AG09319 (cell line): Measurements from ENCODE around the gene MARCHF10.

ENCODE experiments used
- DNase-seq: peaks from one replicate; pipeline ENCODE4 v3.0.0-alpha.2; 2010; ENCODE audit warnings: low read depth; ENCODE audit errors: extremely low read depth
- TF ChIP-seq, protein P1 (sequence below): IDR thresholded peaks from 2 replicates; pipeline ENCODE4 v1.5.1; 2011; ENCODE audit warnings: low read depth, mild to moderate bottlenecking, inconsistent platforms, low read length, moderate library complexity

The MARCHF10 gene

DNA sequence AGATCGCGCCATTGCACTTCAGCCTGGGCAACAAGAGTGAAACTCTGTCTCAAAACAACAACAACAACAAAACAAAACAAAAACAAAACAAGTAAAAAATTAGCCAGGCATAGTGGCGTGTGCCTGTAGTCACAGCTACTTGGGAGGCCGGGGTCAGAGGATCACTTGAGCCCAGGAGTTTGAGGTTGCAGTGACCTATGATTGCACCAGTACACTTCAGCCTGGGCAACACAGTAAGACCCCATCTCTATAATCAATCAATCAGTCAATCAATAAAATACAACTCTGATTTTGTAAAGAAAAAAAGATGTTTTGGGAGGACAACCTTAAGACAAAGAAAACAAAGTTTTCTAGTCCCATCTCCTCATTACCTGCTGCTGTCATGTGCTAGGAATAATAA is 51.9 kb downstream of the MARCHF10 start:
- TF ChIP-seq, protein P1, sequence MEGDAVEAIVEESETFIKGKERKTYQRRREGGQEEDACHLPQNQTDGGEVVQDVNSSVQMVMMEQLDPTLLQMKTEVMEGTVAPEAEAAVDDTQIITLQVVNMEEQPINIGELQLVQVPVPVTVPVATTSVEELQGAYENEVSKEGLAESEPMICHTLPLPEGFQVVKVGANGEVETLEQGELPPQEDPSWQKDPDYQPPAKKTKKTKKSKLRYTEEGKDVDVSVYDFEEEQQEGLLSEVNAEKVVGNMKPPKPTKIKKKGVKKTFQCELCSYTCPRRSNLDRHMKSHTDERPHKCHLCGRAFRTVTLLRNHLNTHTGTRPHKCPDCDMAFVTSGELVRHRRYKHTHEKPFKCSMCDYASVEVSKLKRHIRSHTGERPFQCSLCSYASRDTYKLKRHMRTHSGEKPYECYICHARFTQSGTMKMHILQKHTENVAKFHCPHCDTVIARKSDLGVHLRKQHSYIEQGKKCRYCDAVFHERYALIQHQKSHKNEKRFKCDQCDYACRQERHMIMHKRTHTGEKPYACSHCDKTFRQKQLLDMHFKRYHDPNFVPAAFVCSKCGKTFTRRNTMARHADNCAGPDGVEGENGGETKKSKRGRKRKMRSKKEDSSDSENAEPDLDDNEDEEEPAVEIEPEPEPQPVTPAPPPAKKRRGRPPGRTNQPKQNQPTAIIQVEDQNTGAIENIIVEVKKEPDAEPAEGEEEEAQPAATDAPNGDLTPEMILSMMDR = no peak
- no peak for DNase-seq

DNA sequence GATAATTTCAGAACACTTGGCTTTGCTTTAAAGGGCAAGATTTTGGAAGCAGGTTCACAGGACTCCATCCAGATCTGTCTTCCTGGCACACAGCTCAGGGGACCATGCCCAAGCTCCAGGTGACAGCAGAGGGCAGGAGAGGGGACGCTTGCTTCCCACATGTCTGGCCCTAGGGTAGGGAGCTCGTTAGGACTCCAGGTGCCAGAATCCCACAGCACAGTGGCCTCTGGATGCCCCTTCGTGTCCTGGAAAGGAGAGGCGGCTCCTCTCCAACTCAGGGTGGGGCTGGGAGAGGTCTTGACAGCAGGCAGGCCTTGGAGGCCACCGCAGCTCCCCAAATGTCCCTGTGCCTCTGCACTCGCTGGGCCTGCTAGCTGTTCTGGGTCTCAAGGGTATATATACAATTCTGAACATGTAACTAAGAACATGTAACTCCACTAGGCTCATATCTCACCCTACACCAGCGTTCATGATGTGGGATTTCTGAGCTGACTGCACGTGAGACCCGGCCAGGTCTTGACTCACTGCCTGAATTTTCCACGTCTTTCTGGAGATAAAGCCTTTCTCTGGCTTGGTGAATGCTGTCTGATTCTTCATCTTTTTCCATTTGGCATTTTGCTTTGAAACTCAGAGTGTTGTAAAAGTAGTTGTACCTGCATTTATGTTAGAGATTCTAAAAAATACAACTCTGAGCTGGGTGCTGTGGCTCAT is 52.8 kb downstream of the MARCHF10 start:
- TF ChIP-seq, protein P1 = no peak
- no peak for DNase-seq

DNA sequence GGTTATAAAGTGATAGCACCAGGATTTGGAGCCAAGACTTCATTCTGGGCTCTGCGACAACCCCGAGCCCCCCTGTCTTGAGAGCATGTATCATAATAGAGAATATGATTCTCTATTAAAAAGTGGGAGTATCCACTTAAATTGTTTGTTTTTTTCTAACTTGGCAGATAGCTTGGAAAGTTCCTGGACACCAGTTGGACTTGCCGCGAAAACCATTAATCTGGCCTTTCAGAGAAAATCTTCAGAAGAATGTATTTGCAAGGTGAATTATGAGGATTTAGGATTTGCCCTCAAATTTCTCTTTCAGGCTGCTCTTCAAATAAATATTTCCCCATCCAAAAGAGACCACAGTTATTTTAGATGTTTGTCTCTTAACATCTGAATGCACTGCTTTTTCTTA is 53.5 kb downstream of the MARCHF10 start:
- no peak for DNase-seq
- TF ChIP-seq, protein P1 = no peak

DNA sequence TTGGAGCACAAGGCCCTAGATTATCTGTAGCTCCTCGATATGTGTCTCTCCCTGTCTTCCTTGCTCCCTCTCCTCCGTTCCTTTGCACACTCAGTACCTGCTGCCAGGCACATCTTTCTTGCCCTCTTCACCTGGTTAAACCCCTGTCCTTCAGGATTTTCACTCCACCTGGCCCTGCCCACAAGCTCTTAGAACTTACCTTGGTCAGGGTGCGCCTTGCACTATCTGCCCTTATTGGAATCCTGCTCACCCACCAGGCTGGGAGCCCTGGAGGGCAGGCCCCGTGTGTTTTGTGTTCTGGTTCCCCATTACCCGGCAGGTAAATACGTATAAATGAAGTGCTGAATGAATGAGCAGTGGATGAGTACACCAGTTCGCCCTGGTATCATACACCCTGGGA is 54.6 kb downstream of the MARCHF10 start:
- DNase-seq = no peak
- TF ChIP-seq, protein P1 = no peak

DNA sequence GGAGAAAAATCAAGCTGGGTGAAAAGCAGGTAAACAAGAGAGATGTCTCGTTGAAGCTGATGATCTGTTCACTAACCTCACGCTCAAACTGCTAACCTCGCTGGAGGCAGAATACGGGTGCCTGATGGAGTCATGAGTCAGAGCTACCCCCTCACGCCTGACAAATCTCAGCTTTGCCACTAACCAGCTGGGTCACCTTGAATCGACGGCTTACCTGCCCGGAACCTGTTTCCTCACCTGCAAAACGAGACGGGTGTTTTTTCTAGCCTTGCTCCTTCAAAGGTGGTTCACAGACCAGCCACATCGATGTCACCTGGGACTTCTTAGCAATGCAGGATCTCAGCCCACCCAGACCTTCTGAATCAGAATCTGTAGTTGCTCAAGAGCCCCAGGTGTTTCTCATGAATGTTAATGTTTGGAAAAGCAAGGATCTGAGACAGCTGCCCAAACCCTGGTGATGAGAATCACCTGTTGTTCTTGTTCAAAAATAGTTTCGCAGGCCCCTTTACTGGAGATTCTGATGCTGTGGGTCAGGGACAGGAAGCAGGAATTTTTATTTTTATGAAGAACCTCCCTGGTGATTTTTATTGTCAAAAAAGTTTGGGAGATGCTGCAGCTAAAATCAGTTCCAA is 56.9 kb downstream of the MARCHF10 start:
- TF ChIP-seq, protein P1 = no peak
- no peak for DNase-seq

DNA sequence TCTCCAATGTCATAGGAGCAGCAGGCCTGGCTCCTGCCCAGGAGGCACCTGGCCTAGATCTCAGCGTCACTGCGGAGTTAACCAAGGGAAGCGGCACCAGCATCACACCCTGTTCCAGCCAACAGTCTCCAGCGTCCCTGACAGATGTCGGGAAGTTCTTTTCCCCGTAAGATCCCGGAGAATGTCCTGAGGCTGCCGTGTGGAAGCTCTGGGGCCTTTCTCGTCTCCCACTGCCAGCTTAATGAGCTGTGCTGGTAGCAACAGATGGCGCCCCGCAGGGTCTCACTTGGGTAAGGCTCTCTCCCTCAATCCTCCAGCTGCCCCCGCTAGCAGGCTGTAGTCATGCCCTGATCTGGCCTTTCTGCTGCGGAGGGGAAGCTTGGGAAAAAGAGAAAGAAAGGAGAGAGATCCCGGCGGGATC is 57.5 kb downstream of the MARCHF10 start:
- no peak for DNase-seq

DNA sequence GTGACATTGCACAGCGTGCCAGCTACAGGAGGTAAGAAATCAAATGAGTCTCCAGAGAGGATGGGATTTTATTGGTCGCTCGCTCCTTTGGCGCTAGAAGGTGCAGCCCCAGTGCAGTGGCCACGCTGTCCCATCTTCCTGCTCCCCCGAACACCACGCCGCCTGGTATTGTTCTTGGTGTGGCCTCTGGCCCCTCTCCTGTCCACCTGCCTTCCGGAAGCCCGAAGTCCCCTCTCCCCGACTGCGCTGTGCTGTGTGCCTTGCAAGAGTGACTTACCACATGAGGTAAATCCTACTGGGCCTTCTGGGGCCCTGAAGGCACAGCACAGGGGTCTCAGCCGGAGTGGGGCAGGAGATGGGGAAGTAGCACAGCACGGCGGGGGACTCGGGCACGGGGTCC is 58.2 kb downstream of the MARCHF10 start:
- TF ChIP-seq, protein P1 = no peak
- DNase-seq = no peak

More for the DNA sequence above, 57.5 kb downstream of the MARCHF10 start:
- TF ChIP-seq, protein P1 = no peak
